Suprapubic skin (tissue), 4 donors: ENCODE measurements around the gene E2F8. TPM values are rescaled to one million over a fixed set of nuclear protein-coding genes. Genes with fewer than 3 reads are reported as not detected.

Source experiments
- DNase-seq, 2 donors: peaks; one replicate each; pipeline ENCODE4 v3.0.0-alpha.2; 2019; ENCODE audit warnings: low spot score in 2 of 2
- H3K27ac ChIP-seq: fragments of 200-600 bp; sonication (generic); one replicate; pipeline ENCODE4 v1.5.1; 2019
- H3K27me3 ChIP-seq: fragments of 200-600 bp; sonication (generic); one replicate; pipeline ENCODE4 v1.5.1; 2019
- H3K36me3 ChIP-seq: fragments of 200-600 bp; sonication (generic); one replicate; pipeline ENCODE4 v1.5.1; 2019
- H3K4me1 ChIP-seq: fragments of 200-600 bp; sonication (generic); one replicate; pipeline ENCODE4 v1.5.1; 2019
- H3K4me3 ChIP-seq: fragments of 200-600 bp; sonication (generic); one replicate; pipeline ENCODE4 v1.5.1; 2019; ENCODE audit warnings: mild to moderate bottlenecking
- H3K9me3 ChIP-seq: fragments of 200-600 bp; sonication (generic); one replicate; pipeline ENCODE4 v1.5.1; 2019
- EP300 ChIP-seq: sonication (generic); formaldehyde crosslinking; IDR thresholded peaks from one replicate; pipeline ENCODE4 v1.6.1; 2017; ENCODE audit warnings: antibody characterized with exemption
- POLR2A ChIP-seq, 2 donors: fragments of 450-650 bp; IDR thresholded peaks; one replicate each; pipeline ENCODE4 v1.6.1; 2017; ENCODE audit warnings: antibody characterized with exemption in 2 of 2, mild to moderate bottlenecking in 2 of 2, moderate library complexity in 2 of 2
- POLR2AphosphoS5 ChIP-seq, 3 donors: sonication (generic); formaldehyde crosslinking; IDR thresholded peaks; one replicate each; pipeline ENCODE4 v1.6.1; 2017; ENCODE audit warnings: antibody characterized with exemption in 3 of 3
- WGBS: methylation state at CpG from one replicate; pipeline ENCODE4 v1.1.5; 2018; 5-methylcytosine and 5-hydroxymethylcytosine counted together
- total RNA-seq, 4 donors: library from RNA; depleted of rRNA; stranded (reverse); fragments of >200 nt; gene quantifications; one replicate each; pipeline ENCODE4 v1.1.0, GENCODE V29; 2016
- TF ChIP-seq, protein P1 (sequence below), 2 donors: fragments of 200-600 bp in 1 of 2; fragments of 450-650 bp in 1 of 2; sonication (generic) in 1 of 2; IDR thresholded peaks; one replicate each; pipeline ENCODE4 v1.5.1; 2016 to 2019; ENCODE audit warnings: antibody characterized with exemption in 2 of 2, mild to moderate bottlenecking in 1 of 2, moderate library complexity in 1 of 2

The E2F8 gene
- total RNA-seq, 4 donors from 2014 or later, result 1.1 to 2.7 (median 1.5) TPM

DNA sequence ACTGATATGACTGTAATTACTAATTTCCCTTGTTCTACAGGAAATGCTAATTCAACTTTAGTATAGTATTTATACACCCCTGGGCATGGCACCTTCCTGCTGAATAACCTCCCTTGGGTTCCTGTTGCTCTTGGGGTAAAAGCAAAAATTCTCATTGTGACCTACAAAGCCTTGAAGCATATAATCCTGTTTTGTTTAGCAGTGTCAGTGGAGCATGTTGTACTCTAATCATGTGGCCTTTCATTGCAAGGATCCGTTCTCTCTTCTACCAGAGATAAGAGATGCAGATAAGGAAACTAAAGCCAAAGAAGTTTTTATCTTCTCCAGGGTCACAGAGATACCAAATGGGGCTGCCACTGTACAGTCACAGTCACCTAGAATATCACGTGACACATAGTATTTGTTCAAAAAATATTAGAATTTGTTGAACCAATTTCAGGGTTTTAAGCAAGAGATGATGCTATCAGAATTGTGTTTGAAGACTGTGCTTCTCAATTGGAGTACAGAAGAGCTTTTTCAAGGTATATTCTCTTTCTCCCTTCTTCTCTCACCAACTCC lies 64.0 kb downstream of the E2F8 start:
- Histone ChIP-seq H3K27me3 (no peaks in the 10 kb centered on the region), H3K36me3 (peaks cover 37% of the 10 kb centered on the region), H3K4me3 (no peak overlapping the region), H3K9me3 (no peaks in the 10 kb centered on the region), H3K27ac (no peak overlapping the region), H3K4me1 (no peaks in the 10 kb centered on the region)
- WGBS, result 80% methylated on average over 2 of the region's 2 CpGs
- DNase-seq, result no peak
- no peak for TF ChIP-seq EP300
- TF ChIP-seq POLR2AphosphoS5 (IDR thresholded peaks at IDR 0.05), result no peak
- TF ChIP-seq, protein P1, sequence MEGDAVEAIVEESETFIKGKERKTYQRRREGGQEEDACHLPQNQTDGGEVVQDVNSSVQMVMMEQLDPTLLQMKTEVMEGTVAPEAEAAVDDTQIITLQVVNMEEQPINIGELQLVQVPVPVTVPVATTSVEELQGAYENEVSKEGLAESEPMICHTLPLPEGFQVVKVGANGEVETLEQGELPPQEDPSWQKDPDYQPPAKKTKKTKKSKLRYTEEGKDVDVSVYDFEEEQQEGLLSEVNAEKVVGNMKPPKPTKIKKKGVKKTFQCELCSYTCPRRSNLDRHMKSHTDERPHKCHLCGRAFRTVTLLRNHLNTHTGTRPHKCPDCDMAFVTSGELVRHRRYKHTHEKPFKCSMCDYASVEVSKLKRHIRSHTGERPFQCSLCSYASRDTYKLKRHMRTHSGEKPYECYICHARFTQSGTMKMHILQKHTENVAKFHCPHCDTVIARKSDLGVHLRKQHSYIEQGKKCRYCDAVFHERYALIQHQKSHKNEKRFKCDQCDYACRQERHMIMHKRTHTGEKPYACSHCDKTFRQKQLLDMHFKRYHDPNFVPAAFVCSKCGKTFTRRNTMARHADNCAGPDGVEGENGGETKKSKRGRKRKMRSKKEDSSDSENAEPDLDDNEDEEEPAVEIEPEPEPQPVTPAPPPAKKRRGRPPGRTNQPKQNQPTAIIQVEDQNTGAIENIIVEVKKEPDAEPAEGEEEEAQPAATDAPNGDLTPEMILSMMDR (IDR thresholded peaks at IDR 0.05), result no peak
- no peak for TF ChIP-seq POLR2A (IDR thresholded peaks at IDR 0.05)

Other genes starting within 250 kb of the E2F8 start
- under 1 TPM in 1 of 4 donors, not detected in 3; 0.45 TPM for gene MRGPRX2, start 180.2 kb downstream of the E2F8 start, total RNA-seq
- 10 to 100 TPM; 23.8 to 74.6 (median 27.0) TPM for gene ZDHHC13, start 123.8 kb downstream of the E2F8 start, total RNA-seq
- not detected for gene CSRP3, start 39.0 kb downstream of the E2F8 start, total RNA-seq